K562 (cell line): ENCODE results near the gene CUTA. TPM values are rescaled to one million over a fixed set of nuclear protein-coding genes. Genes with fewer than 3 reads are reported as not detected.
A peak's percentile ranks its signal among the peaks of the same experiment; 100 is the strongest.

Source experiments
- AFF4 ChIP-seq: sonication (generic); formaldehyde crosslinking; IDR thresholded peaks from 2 replicates; pipeline ENCODE4 v1.8.0; 2023; ENCODE audit warnings: mild to moderate bottlenecking, missing genetic modification reagents
- CEBPB ChIP-seq: fragments of 450-650 bp; IDR thresholded peaks from 2 replicates; pipeline ENCODE4 v1.6.1; 2016; ENCODE audit warnings: missing genetic modification characterization, missing compliant biosample characterization
- CTCF ChIP-seq, 3 experiments: IDR thresholded peaks in 2 of 3; conservative IDR thresholded peaks in 1 of 3; 2 replicates each; pipeline ENCODE4 v1.5.1; 2011 to 2012; ENCODE audit warnings: low read length in 3 of 3, mild to moderate bottlenecking in 3 of 3, control low read depth in 2 of 3, improper control_type of control experiment in 1 of 3, inconsistent platforms in 1 of 3, low read depth in 1 of 3, mixed read lengths in 1 of 3, moderate library complexity in 1 of 3; ENCODE audit not compliant: insufficient read depth in 2 of 3
- ESRRA ChIP-seq: fragments of 450-650 bp; IDR thresholded peaks from 2 replicates; pipeline ENCODE4 v1.6.1; 2014; ENCODE audit warnings: low read depth, mild to moderate bottlenecking, moderate library complexity, borderline replicate concordance
- GMEB1 ChIP-seq: fragments of 250-450 bp; sonication (Bioruptor Pico); IDR thresholded peaks from 2 replicates; pipeline ENCODE4 v1.4.0; 2020; ENCODE audit warnings: mild to moderate bottlenecking
- HNRNPLL ChIP-seq: fragments of 200-400 bp; formaldehyde crosslinking; IDR thresholded peaks from 2 replicates; pipeline ENCODE4 v1.6.1; 2017; ENCODE audit warnings: low read length, low read depth, mild to moderate bottlenecking; ENCODE audit not compliant: poor library complexity, severe bottlenecking
- IRF1 ChIP-seq: sonication (generic); formaldehyde crosslinking; IDR thresholded peaks from 2 replicates; pipeline ENCODE4 v1.8.0; 2022; ENCODE audit warnings: missing genetic modification reagents, mild to moderate bottlenecking, borderline replicate concordance
- MYNN ChIP-seq, 2 experiments: sonication (generic); formaldehyde crosslinking in 1 of 2; IDR thresholded peaks; 2 replicates each; pipeline versions ENCODE4 v1.5.0 to v1.6.1; 2016 to 2020; ENCODE audit warnings: antibody characterized with exemption in 1 of 2, missing genetic modification reagents in 1 of 2
- NFE2 ChIP-seq: IDR thresholded peaks from 2 replicates; pipeline ENCODE4 v1.6.1; 2014; ENCODE audit warnings: antibody characterized with exemption, low read depth
- RFX1 ChIP-seq: fragments of 450-650 bp; IDR thresholded peaks from 2 replicates; pipeline ENCODE4 v1.6.1; 2016; ENCODE audit warnings: mild to moderate bottlenecking, moderate library complexity
- THAP12 ChIP-seq: fragments of 250-450 bp; sonication (Bioruptor Pico); IDR thresholded peaks from 2 replicates; pipeline ENCODE4 v1.9.0; 2021; ENCODE audit warnings: mild to moderate bottlenecking, inconsistent platforms
- ZNF639 ChIP-seq, 2 experiments: fragments of 200-800 bp in 1 of 2; sonication (Bioruptor generic) in 1 of 2; sonication (generic) in 1 of 2; formaldehyde crosslinking in 1 of 2; IDR thresholded peaks in 1 of 2; conservative IDR thresholded peaks in 1 of 2; 2 replicates each; pipeline versions ENCODE4 v1.5.0 to v1.6.1; 2016 to 2020; ENCODE audit warnings: missing compliant biosample characterization in 1 of 2, missing genetic modification characterization in 1 of 2, missing genetic modification reagents in 1 of 2
- polyA plus RNA-seq, 8 experiments: library from polyadenylated mRNA; depleted of rRNA in 4 of 8; stranded (reverse) in 5 of 8; unstranded in 3 of 8; fragments of >200 nt; fragmentation: Nextera tagmentation in 2 of 8; fragmentation: Illumina TruSeq in 1 of 8; extraction: Ambion mirVana in 2 of 8; extraction: Trizol in 1 of 8; gene quantifications; 2 replicates each; pipeline versions ENCODE4 v1.2.1 to v1.2.3, GENCODE V29; 2011 to 2014; ENCODE audit warnings: inconsistent platforms in 1 of 8, missing spikeins in 1 of 8
- total RNA-seq, 7 experiments: library from RNA; depleted of rRNA in 6 of 7; stranded (reverse); fragments of >200 nt in 6 of 7; fragmentation: Illumina TruSeq in 2 of 7; extraction: Trizol in 2 of 7; gene quantifications; 2 replicates each; pipeline versions ENCODE4 v1.2.1 to v1.2.3, GENCODE V29; 2011 to 2021; ENCODE audit warnings: low replicate concordance in 1 of 7

Gene CUTA
- total and polyA plus RNA-seq, 9 of the 15 experiments (the other 6 are each of a cell fraction or from before 2014, with no cell fraction given) = 166 to 682 (median 310) TPM

GRCh38 chr6:33427585-33428223 lies 9.8 kb upstream of the CUTA start (continued):
- TF ChIP-seq IRF1 (CRISPR knock-in tag) (no peak), CTCF (IDR thresholded peaks at IDR 0.05 in 2 of 3, conservative IDR thresholded peaks at IDR 0.05 in 1 of 3; ENCODE audit: insufficient read depth in 2 of 3, low read depth in 1 of 3, low read length in 3 of 3) (peak in 2 of 3 experiments; percentile 33 to 39; a peak in 3 of 6 replicates), MYNN (IDR thresholded peaks at IDR 0.05) (peak; percentile 54; the same call in 1 of the 2 replicates), MYNN (CRISPR knock-in tag; IDR thresholded peaks at IDR 0.05) (no peak), CEBPB (tag) (no peak), AFF4 (no peak), HNRNPLL (peak; percentile 65), NFE2 (no peak), ZNF639 (CRISPR knock-in tag; conservative IDR thresholded peaks at IDR 0.05 in 1 of 2, IDR thresholded peaks at IDR 0.05 in 1 of 2) (peak in 1 of 2 experiments; percentile 91; a peak in 2 of 4 replicates), RFX1 (peak; percentile 94), GMEB1 (CRISPR knock-in tag) (0 out of 2 replicates have a peak, but pooled peaks have one; percentile 21), ESRRA (peak; percentile 29; the same call in 1 of the 2 replicates), THAP12 (CRISPR knock-in tag) (peak; percentile 61; the same call in 1 of the 2 replicates)
